Panc1 (cell line): ENCODE results near the gene TC2N. TPM values are rescaled to one million over a fixed set of nuclear protein-coding genes. Genes with fewer than 3 reads are reported as not detected.

Experiments
- ATAC-seq: fragments of 200-7000 bp; cut with Tn5 transposase; 2 replicates; pipeline ENCODE4 v1.9.1; 2020; ENCODE audit warnings: mild to moderate bottlenecking, moderate library complexity
- BruUV-seq: library from RNA; stranded (reverse); fragments of 400-500 nt; replicated peaks from 2 replicates; lab custom pipeline; 2021; lab: Mats Ljungman, UMichigan
- CTCF ChIA-PET: fragments of 300-600 bp; sonication (Branson Sonifier 250); formaldehyde crosslinking; loops from one replicate; lab custom pipeline; 2022; ENCODE audit warnings: antibody characterized with exemption; lab: Charles Lee
- POLR2A ChIA-PET: fragments of 300-600 bp; sonication (Branson Sonifier 250); formaldehyde crosslinking; loops from one replicate; lab custom pipeline; 2022; ENCODE audit warnings: antibody characterized with exemption; lab: Charles Lee
- DNase-seq: peaks from one replicate; pipeline ENCODE4 v3.0.0-alpha.2; 2010; ENCODE audit warnings: low read depth, low spot score
- H3K27ac ChIP-seq: 2 replicates; pipeline ENCODE4 v1.5.1; 2011; ENCODE audit warnings: mild to moderate bottlenecking, low read length, inconsistent platforms
- H3K27me3 ChIP-seq: fragments of 200-500 bp; sonication (Bioruptor generic); 2 replicates; pipeline ENCODE4 v1.6.0; 2014; ENCODE audit warnings: low read length, inconsistent platforms; ENCODE audit not compliant: control insufficient read depth, insufficient read depth
- H3K36me3 ChIP-seq: fragments of 200-500 bp; sonication (Bioruptor generic); 2 replicates; pipeline ENCODE4 v1.5.1; 2014; ENCODE audit warnings: inconsistent platforms, mild to moderate bottlenecking, low read length, moderate library complexity; ENCODE audit not compliant: control insufficient read depth, insufficient read depth
- H3K4me1 ChIP-seq: 2 replicates; pipeline ENCODE4 v1.5.1; 2011; ENCODE audit warnings: inconsistent platforms, mild to moderate bottlenecking, low read length, moderate library complexity; ENCODE audit not compliant: control insufficient read depth, insufficient read depth
- H3K4me3 ChIP-seq, 2 experiments: 2 replicates each; pipeline ENCODE4 v1.5.1; 2011 to 2012; ENCODE audit warnings: low read depth in 2 of 2, low read length in 2 of 2, mild to moderate bottlenecking in 2 of 2, inconsistent platforms in 1 of 2, moderate library complexity in 1 of 2
- H3K9me3 ChIP-seq: fragments of 200-500 bp; sonication (Bioruptor generic); 2 replicates; pipeline ENCODE4 v1.5.1; 2014; ENCODE audit warnings: low read depth, mild to moderate bottlenecking, inconsistent platforms, low read length, moderate library complexity; ENCODE audit not compliant: control insufficient read depth, insufficient read depth
- CTCF ChIP-seq: fragments of 450-650 bp; IDR thresholded peaks from 2 replicates; pipeline ENCODE4 v1.5.1; 2017; ENCODE audit warnings: mild to moderate bottlenecking
- POLR2AphosphoS5 ChIP-seq: IDR thresholded peaks from 2 replicates; pipeline ENCODE4 v1.6.1; 2012; ENCODE audit warnings: mild to moderate bottlenecking, low read depth, low read length, moderate library complexity
- REST ChIP-seq, 2 experiments: IDR thresholded peaks; 2 replicates each; pipeline ENCODE4 v1.6.1; 2011 to 2012; ENCODE audit warnings: low read depth in 2 of 2, control low read depth in 1 of 2, low read length in 1 of 2, mild to moderate bottlenecking in 1 of 2, moderate library complexity in 1 of 2; ENCODE audit not compliant: insufficient read depth in 1 of 2
- SIN3A ChIP-seq: IDR thresholded peaks from 2 replicates; pipeline ENCODE4 v1.6.1; 2012; ENCODE audit warnings: low read depth, mild to moderate bottlenecking, low read length, moderate library complexity, borderline replicate concordance; ENCODE audit not compliant: insufficient read depth
- TCF7L2 ChIP-seq: IDR thresholded peaks from 2 replicates; pipeline ENCODE4 v1.6.1; 2011; ENCODE audit warnings: mild to moderate bottlenecking, low read depth, low read length, inconsistent platforms
- in situ Hi-C: cut with HindIII; loops from 2 replicates; pipeline ENCODE4 v1.10.0; 2016; ENCODE audit warnings: low sequenced_read_pairs, low pct_unique_long_range_greater_than_20kb
- intact Hi-C: fragments of 100-400 bp; cut with micrococcal nuclease; formaldehyde crosslinking; loops from one replicate; pipeline ENCODE4 v1.10.0; 2022; ENCODE audit not compliant: unreplicated experiment
- total RNA-seq: library from RNA; stranded (reverse); gene quantifications from one replicate; pipeline ENCODE4 v1.2.1, GENCODE V29; 2021; ENCODE audit not compliant: unreplicated experiment

TC2N gene
- total RNA-seq, 1 experiment from 2014 or later = 0.49 TPM

- Histone ChIP-seq H3K4me1 (no peaks in the 10 kb centered on the region), H3K27me3 (no peaks in the 10 kb centered on the region; the same call in 1 of the 2 replicates), H3K9me3 (no peaks in the 10 kb centered on the region), H3K27ac (no peak overlapping the region), H3K4me3 (no peak overlapping the region), H3K36me3 (no peaks in the 10 kb centered on the region)
- in situ Hi-C loops (no loop called here), intact Hi-C loops (no loop called here)
- BruUV-seq = no TSS peak
- ChIA-PET POLR2A (no interaction called here), CTCF (no interaction called here)
- ATAC-seq = no peak
- no peak for DNase-seq
- TF ChIP-seq REST (IDR thresholded peaks at IDR 0.05; ENCODE audit: insufficient read depth in 1 of 2, low read depth in 2 of 2, low read length in 1 of 2) (no peak), POLR2AphosphoS5 (no peak), TCF7L2 (no peak), SIN3A (no peak)
Observed at GRCh38 chr14:91737619-91738018, 129.7 kb downstream of the TC2N start.

DNA sequence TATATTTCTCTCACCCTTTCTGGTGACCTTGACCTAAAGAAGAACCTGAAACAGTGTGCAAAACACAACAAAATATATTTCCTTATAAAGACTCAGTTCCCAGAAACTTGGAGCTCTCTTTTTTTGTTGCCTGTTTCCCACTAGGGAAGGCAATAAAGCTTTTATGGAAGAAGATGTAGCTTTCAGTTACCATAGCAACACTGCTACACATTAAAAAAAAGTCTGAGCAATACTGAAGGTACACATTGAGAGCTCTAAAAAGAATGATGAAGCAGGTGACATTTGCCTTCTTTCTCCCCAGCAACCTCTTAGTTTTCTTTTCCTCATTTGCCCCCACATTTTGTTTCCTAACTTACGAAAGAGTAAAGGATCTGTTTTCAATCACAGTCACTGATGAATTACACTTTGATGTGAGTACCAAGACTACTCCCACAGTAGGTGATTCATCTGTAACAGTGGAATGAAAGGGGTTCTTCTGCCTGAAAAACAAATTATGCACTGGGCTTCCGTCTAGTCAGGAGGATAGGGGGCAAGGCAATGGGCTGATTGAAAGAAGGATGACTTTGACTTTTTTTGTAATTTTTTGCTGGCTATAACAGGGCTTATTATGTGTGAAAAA is 134.4 kb downstream of the TC2N start:
- no peak for ATAC-seq

More for the DNA sequence above, 134.4 kb downstream of the TC2N start:
- Histone ChIP-seq H3K27me3 (no peaks in the 10 kb centered on the region), H3K9me3 (no peaks in the 10 kb centered on the region), H3K27ac (no peak overlapping the region), H3K36me3 (no peaks in the 10 kb centered on the region), H3K4me1 (no peaks in the 10 kb centered on the region), H3K4me3 (no peak overlapping the region)
- TF ChIP-seq CTCF (no peak), SIN3A (no peak), TCF7L2 (no peak), POLR2AphosphoS5 (no peak), REST (IDR thresholded peaks at IDR 0.05; ENCODE audit: insufficient read depth in 1 of 2, low read depth in 2 of 2, low read length in 1 of 2) (no peak)
- DNase-seq = no peak
- intact Hi-C loops = no loop called here
- POLR2A ChIA-PET = no interaction called here
- BruUV-seq = no TSS peak
- in situ Hi-C loops = no loop called here
- CTCF ChIA-PET = no interaction called here
